Left lung (tissue), 14 donors: Measurements from ENCODE around the gene WAS. TPM values are rescaled to one million over a fixed set of nuclear protein-coding genes. Genes with fewer than 3 reads are reported as not detected.

Experiments used
- ATAC-seq: fragments of 200-7000 bp; cut with Tn5 transposase; one replicate; pipeline ENCODE4 v1.9.1; 2020; ENCODE audit warnings: moderate library complexity
- DNase-seq, 4 donors: peaks; one replicate each; pipeline ENCODE4 v3.0.0-alpha.2; 2013 to 2020
- H3K27ac ChIP-seq, 2 donors: fragments of 200-600 bp; sonication (generic) in 1 of 2; one replicate each; pipeline versions ENCODE4 v1.5.0 to v1.8.0; 2020 to 2021
- H3K27me3 ChIP-seq, 2 donors: fragments of 200-600 bp; sonication (generic) in 1 of 2; one replicate each; pipeline versions ENCODE4 v1.5.0 to v1.8.0; 2020 to 2021
- H3K36me3 ChIP-seq, 2 donors: fragments of 200-600 bp; sonication (generic) in 1 of 2; one replicate each; pipeline versions ENCODE4 v1.5.0 to v1.8.0; 2020 to 2021
- H3K4me1 ChIP-seq, 2 donors: fragments of 200-600 bp; one replicate each; pipeline ENCODE4 v1.8.0; 2021
- H3K4me3 ChIP-seq, 2 donors: fragments of 200-600 bp; sonication (generic) in 1 of 2; one replicate each; pipeline versions ENCODE4 v1.5.0 to v1.8.0; 2020 to 2021; ENCODE audit warnings: mild to moderate bottlenecking in 1 of 2
- H3K9me3 ChIP-seq, 2 donors: fragments of 200-600 bp; sonication (generic) in 1 of 2; one replicate each; pipeline versions ENCODE4 v1.5.0 to v1.8.0; 2020 to 2021
- intact Hi-C, 2 donors: fragments of 100-400 bp; cut with DNase I; formaldehyde crosslinking; loops; one replicate each; pipeline versions ENCODE4 v1.11.2 to v1.14.2; 2022
- long read RNA-seq, 12 donors: library from polyadenylated mRNA in 2 of 12; unstranded in 2 of 12; transcript quantifications; one replicate each; pipeline ENCODE4 v2.0.0 and lab custom pipeline, GENCODE V29; 2019 to 2026
- polyA plus RNA-seq, 6 donors: library from polyadenylated mRNA; unstranded; fragments of 120-200 nt; gene quantifications; one replicate each; pipeline ENCODE4 v1.2.1, GENCODE V29; 2013; ENCODE audit not compliant: insufficient read length in 6 of 6
- total RNA-seq, 2 donors: library from RNA; stranded (reverse); fragmentation: NEBNext Ultra II Directional; extraction: Animal tissue kit (Norgen Biotek cat#: 25700); gene quantifications; one replicate each; pipeline ENCODE4 v1.2.1, GENCODE V29; 2021
- TF ChIP-seq, protein P1 (sequence below), 2 donors: fragments of 200-600 bp; sonication (generic) in 1 of 2; IDR thresholded peaks; one replicate each; pipeline versions ENCODE4 v1.5.0 to v1.8.0; 2021; ENCODE audit warnings: antibody characterized with exemption in 2 of 2
- donor health status: DM: no; HTN: yes; CAD: no.
- donor health status: DM: no; HTN: no; CAD: no.

WAS gene
- 10 to 100 TPM; 16.4 to 49.1 TPM for total RNA-seq
- polyA plus RNA-seq, result 1 to 10 TPM; 4.1 to 5.1 (median 4.3) TPM
- long read RNA-seq, donor 1, result 0 reads
- long read RNA-seq, donor 2, partial matches to known transcripts, result 0 of 1 reads
- long read RNA-seq, donor 2, other reads (novel, unspliced or antisense), result 0 of 1 reads
- long read RNA-seq, donor 3, result 0 reads
- long read RNA-seq, donor 4, partial matches to known transcripts, result 3 of 3 reads
- long read RNA-seq, donor 4, other reads (novel, unspliced or antisense), result 0 of 3 reads
- long read RNA-seq, donor 5, partial matches to known transcripts, result 0 of 1 reads
- long read RNA-seq, donor 5, other reads (novel, unspliced or antisense), result 0 of 1 reads
- long read RNA-seq, donor 6, result 0 reads
- long read RNA-seq, donor 7, result 0 reads
- long read RNA-seq, donor 8, result 0 reads
- long read RNA-seq, donor 9, result 0 reads
- long read RNA-seq, donor 10, partial matches to known transcripts, result 1 of 1 reads
- long read RNA-seq, donor 10, other reads (novel, unspliced or antisense), result 0 of 1 reads
- long read RNA-seq, donor 11, result 0 reads
- long read RNA-seq, donor 12, result 0 reads

DNA sequence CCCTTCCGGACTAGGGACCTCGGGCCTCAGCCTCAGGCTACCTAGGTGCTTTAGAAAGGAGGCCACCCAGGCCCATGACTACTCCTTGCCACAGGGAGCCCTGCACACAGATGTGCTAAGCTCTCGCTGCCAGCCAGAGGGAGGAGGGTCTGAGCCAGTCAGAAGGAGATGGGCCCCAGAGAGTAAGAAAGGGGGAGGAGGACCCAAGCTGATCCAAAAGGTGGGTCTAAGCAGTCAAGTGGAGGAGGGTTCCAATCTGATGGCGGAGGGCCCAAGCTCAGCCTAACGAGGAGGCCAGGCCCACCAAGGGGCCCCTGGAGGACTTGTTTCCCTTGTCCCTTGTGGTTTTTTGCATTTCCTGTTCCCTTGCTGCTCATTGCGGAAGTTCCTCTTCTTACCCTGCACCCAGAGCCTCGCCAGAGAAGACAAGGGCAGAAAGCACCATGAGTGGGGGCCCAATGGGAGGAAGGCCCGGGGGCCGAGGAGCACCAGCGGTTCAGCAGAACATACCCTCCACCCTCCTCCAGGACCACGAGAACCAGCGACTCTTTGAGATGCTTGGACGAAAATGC is at the start of gene WAS:
TSS of gene WAS (plus strand) at position 389 of the 572 bp plus-strand sequence. CDS start at position 444, 55 bp downstream.
- DNase-seq (no peak), ATAC-seq (peak; percentile 68)
- TF ChIP-seq, protein P1, sequence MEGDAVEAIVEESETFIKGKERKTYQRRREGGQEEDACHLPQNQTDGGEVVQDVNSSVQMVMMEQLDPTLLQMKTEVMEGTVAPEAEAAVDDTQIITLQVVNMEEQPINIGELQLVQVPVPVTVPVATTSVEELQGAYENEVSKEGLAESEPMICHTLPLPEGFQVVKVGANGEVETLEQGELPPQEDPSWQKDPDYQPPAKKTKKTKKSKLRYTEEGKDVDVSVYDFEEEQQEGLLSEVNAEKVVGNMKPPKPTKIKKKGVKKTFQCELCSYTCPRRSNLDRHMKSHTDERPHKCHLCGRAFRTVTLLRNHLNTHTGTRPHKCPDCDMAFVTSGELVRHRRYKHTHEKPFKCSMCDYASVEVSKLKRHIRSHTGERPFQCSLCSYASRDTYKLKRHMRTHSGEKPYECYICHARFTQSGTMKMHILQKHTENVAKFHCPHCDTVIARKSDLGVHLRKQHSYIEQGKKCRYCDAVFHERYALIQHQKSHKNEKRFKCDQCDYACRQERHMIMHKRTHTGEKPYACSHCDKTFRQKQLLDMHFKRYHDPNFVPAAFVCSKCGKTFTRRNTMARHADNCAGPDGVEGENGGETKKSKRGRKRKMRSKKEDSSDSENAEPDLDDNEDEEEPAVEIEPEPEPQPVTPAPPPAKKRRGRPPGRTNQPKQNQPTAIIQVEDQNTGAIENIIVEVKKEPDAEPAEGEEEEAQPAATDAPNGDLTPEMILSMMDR (IDR thresholded peaks at IDR 0.05), result no peak
- Histone ChIP-seq H3K4me1 (peaks cover 0 to 29% of the 10 kb centered on the region in 2 donors), H3K27ac (peak within 1 kb of the TSS; percentile 59 to 93), H3K4me3 (peak within 1 kb of the TSS in 1 of 2 donors; percentile 51), H3K9me3 (no peaks in the 10 kb centered on the region), H3K36me3 (peaks cover 0 to 8% of the 10 kb centered on the region in 2 donors), H3K27me3 (no peaks in the 10 kb centered on the region)
- intact Hi-C loops, result no loop called here

DNA sequence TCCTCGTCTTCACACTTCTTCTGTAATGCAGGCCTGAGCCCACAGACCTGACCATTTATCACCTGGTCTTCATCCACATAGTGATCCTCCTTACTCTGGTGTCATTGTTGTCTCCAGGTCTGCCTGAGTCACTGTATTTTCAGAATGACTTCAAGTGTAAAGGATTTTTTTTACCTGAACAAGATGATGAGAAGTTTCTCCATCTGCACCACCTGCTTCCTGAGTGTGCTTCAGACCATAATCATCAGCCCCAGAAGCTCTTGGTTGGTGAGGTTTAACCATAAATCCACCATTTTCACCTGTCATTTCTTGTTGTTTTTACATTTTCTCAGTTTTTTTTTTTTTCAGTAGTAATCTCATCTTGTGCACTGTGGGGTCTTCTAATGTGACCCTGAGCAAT is 47.3 kb upstream of the WAS start:
- Histone ChIP-seq H3K27me3 (no peaks in the 10 kb centered on the region), H3K4me3 (no peak overlapping the region), H3K36me3 (no peaks in the 10 kb centered on the region), H3K4me1 (peaks cover 0 to 4% of the 10 kb centered on the region in 2 donors), H3K9me3 (no peaks in the 10 kb centered on the region), H3K27ac (no peak overlapping the region)
- DNase-seq (no peak), ATAC-seq (no peak)
- intact Hi-C loops, result no loop called here
- TF ChIP-seq, protein P1 (IDR thresholded peaks at IDR 0.05), result no peak

DNA sequence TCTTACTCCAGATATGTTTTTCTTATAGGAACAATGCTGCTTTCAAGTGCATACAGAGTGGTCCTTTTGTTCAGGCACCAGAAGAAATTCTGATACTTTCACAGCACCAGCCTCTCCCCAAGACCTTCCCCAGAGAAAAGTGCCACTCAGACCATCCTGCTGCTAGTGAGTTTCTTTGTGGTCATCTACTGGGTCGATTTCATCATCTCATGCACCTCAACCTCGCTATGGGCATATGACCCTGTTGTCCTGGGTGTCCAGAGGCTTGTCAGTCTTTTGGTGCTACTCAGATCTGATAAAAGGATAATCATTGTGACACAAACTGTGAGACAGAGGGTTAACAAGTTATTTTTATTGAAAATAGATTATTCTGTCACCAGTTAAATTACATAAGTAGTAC is 46.8 kb upstream of the WAS start:
- H3K36me3 ChIP-seq, result no peaks in the 10 kb centered on the region
- ATAC-seq (no peak), DNase-seq (no peak)
- H3K27me3 ChIP-seq, result no peaks in the 10 kb centered on the region
- H3K9me3 ChIP-seq, result no peaks in the 10 kb centered on the region
- TF ChIP-seq, protein P1 (IDR thresholded peaks at IDR 0.05), result no peak
- peaks cover 0 to 2% of the 10 kb centered on the region in 2 donors for H3K4me1 ChIP-seq
- no peak overlapping the region for H3K27ac ChIP-seq
- intact Hi-C loops, result no loop called here
- H3K4me3 ChIP-seq, result no peak overlapping the region

DNA sequence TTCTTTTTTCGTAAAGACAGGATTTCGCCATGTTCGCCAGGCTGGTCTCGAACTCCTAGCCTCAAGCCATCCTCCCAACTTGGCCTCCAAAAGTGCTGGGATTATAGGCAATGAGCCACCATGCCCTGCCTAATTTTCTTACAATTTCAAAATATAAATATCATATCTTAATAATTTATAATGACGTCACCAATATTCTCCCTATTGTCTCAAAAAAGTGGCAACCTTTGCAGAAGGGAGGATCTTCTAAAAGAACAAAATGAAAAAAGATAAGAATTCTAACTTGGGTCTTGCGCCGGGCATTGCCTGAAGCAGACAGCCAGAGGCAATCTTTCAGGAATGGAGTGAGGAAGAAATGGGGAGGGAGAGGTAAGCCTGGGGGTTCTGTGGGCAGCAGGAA is 37.9 kb upstream of the WAS start:
- TF ChIP-seq, protein P1 (IDR thresholded peaks at IDR 0.05), result no peak
- DNase-seq, result no peak
- no peak for ATAC-seq
- Histone ChIP-seq H3K4me3 (no peak overlapping the region), H3K27me3 (no peaks in the 10 kb centered on the region), H3K4me1 (no peaks in the 10 kb centered on the region), H3K27ac (no peak overlapping the region), H3K36me3 (no peaks in the 10 kb centered on the region), H3K9me3 (no peaks in the 10 kb centered on the region)
- intact Hi-C loops, result no loop called here

DNA sequence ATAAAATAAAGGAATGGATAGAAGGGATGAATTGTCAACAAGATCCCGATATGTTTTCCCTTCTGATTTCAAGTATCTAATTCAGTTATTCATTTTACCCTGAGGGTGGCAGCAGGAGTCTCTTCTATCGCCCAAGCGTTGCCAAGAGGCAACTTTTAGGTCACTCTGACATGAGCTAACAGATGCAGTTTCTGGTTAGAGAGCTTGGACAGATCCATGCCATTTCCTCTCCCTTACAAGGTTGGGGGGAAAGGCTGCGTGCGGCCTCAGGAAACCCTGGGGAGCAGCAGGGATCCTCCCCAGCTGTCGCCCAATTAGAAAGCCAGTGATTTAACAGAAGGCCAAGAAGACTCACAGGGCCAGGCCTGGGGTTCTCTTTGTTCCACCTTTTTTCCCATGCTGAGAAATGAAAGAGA is 35.3 kb upstream of the WAS start:
- H3K27me3 ChIP-seq, result no peaks in the 10 kb centered on the region
- intact Hi-C loops, result no loop called here
- peak in 2 of 4 donors; percentile 13 to 64 for DNase-seq
- no peak overlapping the region for H3K27ac ChIP-seq
- H3K4me3 ChIP-seq, result no peak overlapping the region
- ATAC-seq, result peak; percentile 78
- TF ChIP-seq, protein P1 (IDR thresholded peaks at IDR 0.05), result no peak
- H3K36me3 ChIP-seq, result no peaks in the 10 kb centered on the region
- H3K9me3 ChIP-seq, result no peaks in the 10 kb centered on the region
- no peaks in the 10 kb centered on the region for H3K4me1 ChIP-seq
